Liver (tissue), 9 donors: ENCODE results near the gene MAPRE2. TPM values are rescaled to one million over a fixed set of nuclear protein-coding genes. Genes with fewer than 3 reads are reported as not detected.

Experiments used
- DNase-seq: peaks from one replicate; pipeline ENCODE4 v3.0.0-alpha.2; 2017; ENCODE audit warnings: low spot score
- H3K27ac ChIP-seq, 2 donors: one replicate each; pipeline ENCODE4 v1.7.0; 2013; ENCODE audit warnings: inconsistent platforms in 2 of 2, low read length in 2 of 2, control low read depth in 1 of 2, low read depth in 1 of 2, mild to moderate bottlenecking in 1 of 2
- H3K27me3 ChIP-seq, 4 donors: one replicate each; pipeline versions ENCODE4 v1.6.1 to v1.7.0; 2013; ENCODE audit warnings: low read length in 3 of 4, inconsistent platforms in 1 of 4, mild to moderate bottlenecking in 1 of 4, moderate library complexity in 1 of 4; ENCODE audit not compliant: control insufficient read depth in 4 of 4, insufficient read depth in 4 of 4
- H3K36me3 ChIP-seq, 4 donors: one replicate each; pipeline versions ENCODE4 v1.6.1 to v1.7.0; 2013; ENCODE audit warnings: low read length in 3 of 4, mild to moderate bottlenecking in 3 of 4, low read depth in 1 of 4, moderate library complexity in 1 of 4; ENCODE audit not compliant: control insufficient read depth in 4 of 4, insufficient read depth in 3 of 4
- H3K4me1 ChIP-seq, 4 donors: one replicate each; pipeline versions ENCODE4 v1.6.1 to v1.7.0; 2013; ENCODE audit warnings: low read length in 3 of 4, mild to moderate bottlenecking in 3 of 4, moderate library complexity in 1 of 4; ENCODE audit not compliant: control insufficient read depth in 4 of 4, insufficient read depth in 4 of 4
- H3K4me3 ChIP-seq, 3 donors: one replicate each; pipeline versions ENCODE4 v1.6.1 to v1.7.0; 2013; ENCODE audit warnings: low read length in 3 of 3, control low read depth in 1 of 3, low read depth in 1 of 3, mild to moderate bottlenecking in 1 of 3
- H3K9ac ChIP-seq, 2 donors: one replicate each; pipeline ENCODE4 v1.7.0; 2013; ENCODE audit warnings: low read length in 2 of 2, mild to moderate bottlenecking in 2 of 2, moderate library complexity in 2 of 2, control low read depth in 1 of 2, low read depth in 1 of 2
- H3K9me3 ChIP-seq, 4 donors: one replicate each; pipeline versions ENCODE4 v1.6.1 to v1.7.0; 2013; ENCODE audit warnings: low read length in 3 of 4; ENCODE audit not compliant: control insufficient read depth in 4 of 4
- CTCF ChIP-seq: fragments of 150-350 bp; IDR thresholded peaks from 2 replicates; pipeline ENCODE4 v1.5.1; 2017; ENCODE audit warnings: improper control_type of control experiment, low read depth, low read length; ENCODE audit not compliant: missing input control
- EGR1 ChIP-seq, 2 donors: IDR thresholded peaks; 2 replicates each; pipeline ENCODE4 v1.6.1; 2016 to 2018; ENCODE audit warnings: antibody characterized with exemption in 2 of 2, low read depth in 2 of 2
- HNF4A ChIP-seq, 2 donors: conservative IDR thresholded peaks; 2 replicates each; pipeline ENCODE4 v1.6.1; 2016; ENCODE audit warnings: antibody characterized with exemption in 2 of 2, mild to moderate bottlenecking in 2 of 2
- HNF4G ChIP-seq: IDR thresholded peaks from 2 replicates; pipeline ENCODE4 v1.6.1; 2016; ENCODE audit warnings: antibody characterized with exemption
- NR2F2 ChIP-seq: IDR thresholded peaks from 2 replicates; pipeline ENCODE4 v1.6.1; 2016; ENCODE audit warnings: antibody characterized with exemption
- RAD21 ChIP-seq, 2 donors: IDR thresholded peaks; 2 replicates each; pipeline ENCODE4 v1.6.1; 2016; ENCODE audit warnings: antibody characterized with exemption in 2 of 2, mild to moderate bottlenecking in 2 of 2
- REST ChIP-seq: IDR thresholded peaks from 2 replicates; pipeline ENCODE4 v1.6.1; 2016; ENCODE audit warnings: antibody characterized with exemption, mild to moderate bottlenecking
- RXRA ChIP-seq, 2 donors: IDR thresholded peaks; 2 replicates each; pipeline ENCODE4 v1.6.1; 2017 to 2018; ENCODE audit warnings: antibody characterized with exemption in 2 of 2, mild to moderate bottlenecking in 1 of 2
- SP1 ChIP-seq: IDR thresholded peaks from 2 replicates; pipeline ENCODE4 v1.6.1; 2018; ENCODE audit warnings: antibody characterized with exemption, mild to moderate bottlenecking
- TAF1 ChIP-seq: conservative IDR thresholded peaks from 2 replicates; pipeline ENCODE4 v1.6.1; 2016; ENCODE audit warnings: antibody characterized with exemption, mild to moderate bottlenecking
- YY1 ChIP-seq: IDR thresholded peaks from 2 replicates; pipeline ENCODE4 v1.6.1; 2016; ENCODE audit warnings: antibody characterized with exemption, mild to moderate bottlenecking
- ZBTB33 ChIP-seq: IDR thresholded peaks from 2 replicates; pipeline ENCODE4 v1.6.1; 2016; ENCODE audit warnings: antibody characterized with exemption
- WGBS: extraction: QIAGEN DNeasy Blood & Tissue Kit; methylation state at CpG from one replicate; pipeline ENCODE4 v1.1.7; 2013; 5-methylcytosine and 5-hydroxymethylcytosine counted together
- polyA plus RNA-seq, 2 donors: library from polyadenylated mRNA; stranded (reverse) in 1 of 2; unstranded in 1 of 2; fragments of 200-250 nt in 1 of 2; fragments of >200 nt in 1 of 2; fragmentation: Nextera tagmentation in 1 of 2; extraction: Ambion mirVana in 1 of 2; gene quantifications; one replicate each; pipeline versions ENCODE4 v1.2.1 to v1.2.3, GENCODE V29; 2013 to 2015
- total RNA-seq, 2 donors: library from RNA; depleted of rRNA; stranded (reverse); fragments of >200 nt; gene quantifications; one replicate each; pipeline ENCODE4 v1.2.3, GENCODE V29; 2014
- donor health status: healthy.
- donor health status: healthy.
- donor health status: healthy.
- donor health status: healthy.
- donor health status: healthy.

Gene MAPRE2
- total and polyA plus RNA-seq, 4 donors: 7.9 to 12.8 (median 11.0) TPM

- no peak for DNase-seq
- H3K9ac ChIP-seq: no peak overlapping the region
- no peaks in the 10 kb centered on the region for H3K4me1 ChIP-seq
- no peak overlapping the region for H3K27ac ChIP-seq
- H3K27me3 ChIP-seq: no peaks in the 10 kb centered on the region
- 78% methylated on average over 1 of the region's 1 CpG for WGBS
- H3K4me3 ChIP-seq: no peak overlapping the region
- no peaks in the 10 kb centered on the region for H3K9me3 ChIP-seq
- TF ChIP-seq EGR1 (IDR thresholded peaks at IDR 0.05; ENCODE audit: low read depth in 2 of 2) (no peak), YY1 (no peak), CTCF (no peak), NR2F2 (no peak), HNF4G (no peak), SP1 (no peak), REST (no peak), TAF1 (no peak), RAD21 (IDR thresholded peaks at IDR 0.05) (no peak), HNF4A (conservative IDR thresholded peaks at IDR 0.05) (no peak), RXRA (IDR thresholded peaks at IDR 0.05) (no peak), ZBTB33 (no peak)
- no peaks in the 10 kb centered on the region for H3K36me3 ChIP-seq
These were observed 139.2 kb downstream of the MAPRE2 start for GRCh38 chr18:35180455-35180854.

- WGBS: 95% methylated on average over 6 of the region's 6 CpGs
- H3K27ac ChIP-seq: no peak overlapping the region
- no peaks in the 10 kb centered on the region for H3K27me3 ChIP-seq
- H3K9me3 ChIP-seq: no peaks in the 10 kb centered on the region
- no peak for DNase-seq
- no peaks in the 10 kb centered on the region for H3K4me1 ChIP-seq
- no peaks in the 10 kb centered on the region for H3K36me3 ChIP-seq
- no peak for TF ChIP-seq RXRA (IDR thresholded peaks at IDR 0.05)
- H3K4me3 ChIP-seq: no peak overlapping the region
- no peak overlapping the region for H3K9ac ChIP-seq
These were observed 140.9 kb downstream of the MAPRE2 start for GRCh38 chr18:35182151-35182550.

DNA sequence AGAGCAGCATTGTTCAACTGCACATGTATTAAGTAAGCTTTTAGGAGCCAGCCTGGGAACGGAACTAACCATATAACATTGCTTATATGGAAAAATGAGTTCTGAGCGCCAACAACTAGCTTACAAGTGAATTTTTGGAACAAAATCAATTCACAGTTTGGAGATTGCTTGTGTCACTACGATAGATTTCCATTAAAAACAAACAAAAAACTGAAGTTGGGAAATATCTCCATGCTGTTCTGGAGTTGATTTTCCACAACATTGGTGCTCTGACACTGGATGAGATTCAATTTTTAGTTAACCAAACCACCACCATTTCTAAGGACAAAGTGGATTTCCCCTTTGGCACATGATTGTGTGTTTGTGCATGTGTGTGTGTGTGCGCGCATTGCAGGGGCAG, 142.7 kb downstream of the MAPRE2 start:
- WGBS: 72% methylated on average over 5 of the region's 5 CpGs
- TF ChIP-seq TAF1 (no peak), CTCF (no peak), SP1 (no peak), RXRA (IDR thresholded peaks at IDR 0.05) (no peak), HNF4A (conservative IDR thresholded peaks at IDR 0.05) (no peak)
- H3K9ac ChIP-seq: no peak overlapping the region
- no peak overlapping the region for H3K27ac ChIP-seq
- no peaks in the 10 kb centered on the region for H3K9me3 ChIP-seq
- H3K27me3 ChIP-seq: no peaks in the 10 kb centered on the region
- peaks cover 0 to under 1% (median 0%) of the 10 kb centered on the region in 4 donors for H3K4me1 ChIP-seq
- H3K36me3 ChIP-seq: no peaks in the 10 kb centered on the region
- no peak overlapping the region for H3K4me3 ChIP-seq
- no peak for DNase-seq
